Measurements from ENCODE around the gene EVA1A.

- TF ChIP-seq, protein P1, sequence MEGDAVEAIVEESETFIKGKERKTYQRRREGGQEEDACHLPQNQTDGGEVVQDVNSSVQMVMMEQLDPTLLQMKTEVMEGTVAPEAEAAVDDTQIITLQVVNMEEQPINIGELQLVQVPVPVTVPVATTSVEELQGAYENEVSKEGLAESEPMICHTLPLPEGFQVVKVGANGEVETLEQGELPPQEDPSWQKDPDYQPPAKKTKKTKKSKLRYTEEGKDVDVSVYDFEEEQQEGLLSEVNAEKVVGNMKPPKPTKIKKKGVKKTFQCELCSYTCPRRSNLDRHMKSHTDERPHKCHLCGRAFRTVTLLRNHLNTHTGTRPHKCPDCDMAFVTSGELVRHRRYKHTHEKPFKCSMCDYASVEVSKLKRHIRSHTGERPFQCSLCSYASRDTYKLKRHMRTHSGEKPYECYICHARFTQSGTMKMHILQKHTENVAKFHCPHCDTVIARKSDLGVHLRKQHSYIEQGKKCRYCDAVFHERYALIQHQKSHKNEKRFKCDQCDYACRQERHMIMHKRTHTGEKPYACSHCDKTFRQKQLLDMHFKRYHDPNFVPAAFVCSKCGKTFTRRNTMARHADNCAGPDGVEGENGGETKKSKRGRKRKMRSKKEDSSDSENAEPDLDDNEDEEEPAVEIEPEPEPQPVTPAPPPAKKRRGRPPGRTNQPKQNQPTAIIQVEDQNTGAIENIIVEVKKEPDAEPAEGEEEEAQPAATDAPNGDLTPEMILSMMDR (IDR thresholded peaks at IDR 0.05; ENCODE audit: control extremely low read depth in 1 of 3, insufficient read depth in 1 of 3, low read depth in 1 of 3, low read length in 3 of 3), result no peak
- TF ChIP-seq POLR2A (IDR thresholded peaks at IDR 0.05; ENCODE audit: control extremely low read depth in 1 of 2, low read depth in 2 of 2, low read length in 2 of 2) (no peak), CEBPB (IDR thresholded peaks at IDR 0.05; ENCODE audit: low read depth, low read length) (no peak), KDM1A (IDR thresholded peaks at IDR 0.05; ENCODE audit: borderline replicate concordance, low read length) (no peak), MAX (IDR thresholded peaks at IDR 0.05) (no peak)
Measured at GRCh38 chr2:75549401-75550253, 11.1 kb downstream of the EVA1A start.

Measured in H1 (cell line).